WTC11 (cell line): Measurements from ENCODE around the gene CARMIL1.

Experiments used
- E2F4 ChIP-seq: sonication (generic); formaldehyde crosslinking; IDR thresholded peaks from 2 replicates; pipeline ENCODE4 v1.8.1; 2022; ENCODE audit warnings: low read depth, mild to moderate bottlenecking, moderate library complexity, missing genetic modification reagents, borderline replicate concordance
- ESRRA ChIP-seq: sonication (generic); formaldehyde crosslinking; IDR thresholded peaks from 2 replicates; pipeline ENCODE4 v1.8.1; 2022; ENCODE audit warnings: mild to moderate bottlenecking, missing genetic modification reagents, borderline replicate concordance
- GRHL2 ChIP-seq: fragments of 250-450 bp; sonication (Bioruptor Pico); IDR thresholded peaks from 2 replicates; pipeline ENCODE4 v1.8.0; 2022; ENCODE audit warnings: mild to moderate bottlenecking, moderate library complexity; ENCODE audit not compliant: insufficient replicate concordance, severe bottlenecking
- HMGXB4 ChIP-seq: sonication (generic); formaldehyde crosslinking; IDR thresholded peaks from 2 replicates; pipeline ENCODE4 v1.8.1; 2023; ENCODE audit warnings: mild to moderate bottlenecking, moderate library complexity, missing genetic modification reagents
- KAT7 ChIP-seq: sonication (generic); formaldehyde crosslinking; IDR thresholded peaks from 2 replicates; pipeline ENCODE4 v1.8.1; 2023; ENCODE audit warnings: missing genetic modification reagents, mild to moderate bottlenecking, borderline replicate concordance
- PREB ChIP-seq: sonication (generic); formaldehyde crosslinking; IDR thresholded peaks from 2 replicates; pipeline ENCODE4 v1.8.1; 2022; ENCODE audit warnings: mild to moderate bottlenecking, missing genetic modification reagents, moderate library complexity, borderline replicate concordance
- TF ChIP-seq, protein P1 (sequence below): fragments of 200-600 bp; IDR thresholded peaks from 2 replicates; pipeline ENCODE4 v1.8.0; 2022; ENCODE audit warnings: antibody characterized with exemption

DNA sequence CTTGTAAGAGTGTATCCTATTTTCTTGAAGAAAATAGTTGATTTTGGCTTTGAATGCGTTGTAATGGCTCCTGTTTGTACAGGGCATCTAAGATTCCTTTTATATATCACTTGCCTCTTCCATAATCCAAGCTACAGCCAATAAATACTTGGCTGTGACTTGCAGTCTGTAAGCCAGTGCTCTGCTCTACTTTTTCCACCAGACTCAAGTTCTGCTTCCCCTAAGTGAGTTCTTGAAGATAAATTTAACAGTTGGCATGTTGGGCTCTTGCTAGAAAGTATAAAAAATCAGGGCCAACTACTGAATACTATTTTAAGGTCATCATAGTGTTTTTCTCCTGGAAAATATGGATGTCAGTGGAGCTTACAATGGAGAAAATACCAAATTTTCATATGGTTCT, 336.3 kb downstream of the CARMIL1 start:
- TF ChIP-seq E2F4 (CRISPR knock-in tag) (no peak), GRHL2 (CRISPR knock-in tag) (no peak), KAT7 (CRISPR knock-in tag) (no peak), PREB (CRISPR knock-in tag) (no peak), HMGXB4 (CRISPR knock-in tag) (no peak), ESRRA (CRISPR knock-in tag) (no peak)
- TF ChIP-seq, protein P1, sequence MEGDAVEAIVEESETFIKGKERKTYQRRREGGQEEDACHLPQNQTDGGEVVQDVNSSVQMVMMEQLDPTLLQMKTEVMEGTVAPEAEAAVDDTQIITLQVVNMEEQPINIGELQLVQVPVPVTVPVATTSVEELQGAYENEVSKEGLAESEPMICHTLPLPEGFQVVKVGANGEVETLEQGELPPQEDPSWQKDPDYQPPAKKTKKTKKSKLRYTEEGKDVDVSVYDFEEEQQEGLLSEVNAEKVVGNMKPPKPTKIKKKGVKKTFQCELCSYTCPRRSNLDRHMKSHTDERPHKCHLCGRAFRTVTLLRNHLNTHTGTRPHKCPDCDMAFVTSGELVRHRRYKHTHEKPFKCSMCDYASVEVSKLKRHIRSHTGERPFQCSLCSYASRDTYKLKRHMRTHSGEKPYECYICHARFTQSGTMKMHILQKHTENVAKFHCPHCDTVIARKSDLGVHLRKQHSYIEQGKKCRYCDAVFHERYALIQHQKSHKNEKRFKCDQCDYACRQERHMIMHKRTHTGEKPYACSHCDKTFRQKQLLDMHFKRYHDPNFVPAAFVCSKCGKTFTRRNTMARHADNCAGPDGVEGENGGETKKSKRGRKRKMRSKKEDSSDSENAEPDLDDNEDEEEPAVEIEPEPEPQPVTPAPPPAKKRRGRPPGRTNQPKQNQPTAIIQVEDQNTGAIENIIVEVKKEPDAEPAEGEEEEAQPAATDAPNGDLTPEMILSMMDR, result no peak
